Nephron progenitor cell (in vitro differentiated cells): ENCODE data around the gene MLYCD.
A peak's percentile ranks its signal among the peaks of the same experiment; 100 is the strongest.

Source experiments
- DNase-seq: peaks from one replicate; pipeline ENCODE4 v3.0.0; 2021
- H3K27ac Mint-ChIP-seq: 2 replicates; pipeline ENCODE4 v1.8.0; 2021; ENCODE audit warnings: mild to moderate bottlenecking, moderate library complexity, mixed read lengths
- H3K27me3 Mint-ChIP-seq: 2 replicates; pipeline ENCODE4 v1.8.0; 2021; ENCODE audit warnings: mild to moderate bottlenecking, low read depth, mixed read lengths; ENCODE audit not compliant: poor library complexity
- H3K36me3 Mint-ChIP-seq: 2 replicates; pipeline ENCODE4 v1.8.0; 2021; ENCODE audit warnings: low read depth, mixed read lengths
- H3K4me1 Mint-ChIP-seq: 2 replicates; pipeline ENCODE4 v1.8.0; 2021; ENCODE audit warnings: mixed read lengths
- H3K4me3 Mint-ChIP-seq: 2 replicates; pipeline ENCODE4 v1.8.0; 2021; ENCODE audit warnings: mild to moderate bottlenecking, moderate library complexity, mixed read lengths
- H3K9me3 Mint-ChIP-seq: 2 replicates; pipeline ENCODE4 v1.8.0; 2021; ENCODE audit warnings: mild to moderate bottlenecking, moderate library complexity, mixed read lengths
- TF ChIP-seq, protein P1 (sequence below): fragments of 200-600 bp; sonication (generic); IDR thresholded peaks from 2 replicates; pipeline ENCODE4 v1.5.0; 2021; ENCODE audit warnings: antibody characterized with exemption

Gene MLYCD

DNA sequence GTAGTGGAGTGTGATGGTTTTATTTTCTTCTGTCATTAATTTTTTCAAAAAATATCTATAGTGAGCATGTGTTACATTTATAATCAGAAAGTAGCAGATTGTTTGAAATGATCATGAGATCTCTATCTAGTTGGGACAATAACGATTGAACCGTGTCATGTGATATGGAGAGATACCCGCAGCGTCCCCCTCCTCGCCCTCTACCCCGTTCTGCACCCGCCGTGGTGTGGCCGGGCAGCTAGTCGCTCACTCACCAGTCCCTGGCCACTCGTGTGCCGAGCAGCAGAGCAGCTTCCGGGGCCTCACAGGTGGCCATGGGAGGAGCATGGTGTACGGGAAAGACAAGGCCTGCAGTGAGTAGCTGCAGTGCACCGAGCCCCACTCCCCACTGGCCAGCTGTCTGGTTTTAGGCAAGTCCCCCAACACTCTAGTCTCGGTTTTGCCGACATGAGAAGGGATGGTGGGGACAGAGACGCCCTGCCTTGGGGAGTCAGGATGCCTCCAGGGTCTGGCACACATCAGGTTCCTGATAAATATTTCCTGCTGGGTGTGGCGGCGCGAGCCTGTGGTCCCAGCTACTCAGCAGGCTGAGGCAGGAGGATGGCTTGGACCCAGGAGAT lies 15.3 kb downstream of the MLYCD start:
- Mint-ChIP-seq H3K4me3 (no peak overlapping the region), H3K36me3 (peaks cover 75% of the 10 kb centered on the region), H3K9me3 (no peaks in the 10 kb centered on the region), H3K27me3 (no peaks in the 10 kb centered on the region), H3K27ac (no peak overlapping the region), H3K4me1 (peaks cover 43% of the 10 kb centered on the region)
- TF ChIP-seq, protein P1, sequence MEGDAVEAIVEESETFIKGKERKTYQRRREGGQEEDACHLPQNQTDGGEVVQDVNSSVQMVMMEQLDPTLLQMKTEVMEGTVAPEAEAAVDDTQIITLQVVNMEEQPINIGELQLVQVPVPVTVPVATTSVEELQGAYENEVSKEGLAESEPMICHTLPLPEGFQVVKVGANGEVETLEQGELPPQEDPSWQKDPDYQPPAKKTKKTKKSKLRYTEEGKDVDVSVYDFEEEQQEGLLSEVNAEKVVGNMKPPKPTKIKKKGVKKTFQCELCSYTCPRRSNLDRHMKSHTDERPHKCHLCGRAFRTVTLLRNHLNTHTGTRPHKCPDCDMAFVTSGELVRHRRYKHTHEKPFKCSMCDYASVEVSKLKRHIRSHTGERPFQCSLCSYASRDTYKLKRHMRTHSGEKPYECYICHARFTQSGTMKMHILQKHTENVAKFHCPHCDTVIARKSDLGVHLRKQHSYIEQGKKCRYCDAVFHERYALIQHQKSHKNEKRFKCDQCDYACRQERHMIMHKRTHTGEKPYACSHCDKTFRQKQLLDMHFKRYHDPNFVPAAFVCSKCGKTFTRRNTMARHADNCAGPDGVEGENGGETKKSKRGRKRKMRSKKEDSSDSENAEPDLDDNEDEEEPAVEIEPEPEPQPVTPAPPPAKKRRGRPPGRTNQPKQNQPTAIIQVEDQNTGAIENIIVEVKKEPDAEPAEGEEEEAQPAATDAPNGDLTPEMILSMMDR: no peak
- DNase-seq: no peak

DNA sequence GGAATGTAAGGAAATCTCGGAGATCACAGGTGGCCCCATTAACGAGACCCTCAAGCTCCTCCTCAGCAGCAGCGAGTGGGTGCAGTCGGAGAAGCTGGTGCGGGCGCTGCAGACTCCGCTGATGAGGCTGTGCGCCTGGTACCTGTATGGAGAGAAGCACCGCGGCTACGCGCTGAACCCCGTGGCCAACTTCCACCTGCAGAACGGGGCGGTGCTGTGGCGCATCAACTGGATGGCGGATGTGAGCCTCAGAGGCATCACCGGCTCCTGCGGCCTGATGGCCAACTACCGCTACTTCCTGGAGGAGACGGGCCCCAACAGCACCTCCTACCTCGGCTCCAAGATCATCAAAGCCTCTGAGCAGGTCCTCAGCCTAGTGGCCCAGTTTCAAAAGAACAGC lies 16.2 kb downstream of the MLYCD start:
- H3K9me3 Mint-ChIP-seq: no peaks in the 10 kb centered on the region
- H3K27ac Mint-ChIP-seq: peak overlapping the region; percentile 78
- TF ChIP-seq, protein P1: no peak
- no peak for DNase-seq
- H3K4me3 Mint-ChIP-seq: no peak overlapping the region
- H3K36me3 Mint-ChIP-seq: peaks cover 76% of the 10 kb centered on the region
- no peaks in the 10 kb centered on the region for H3K27me3 Mint-ChIP-seq
- H3K4me1 Mint-ChIP-seq: peaks cover 43% of the 10 kb centered on the region

DNA sequence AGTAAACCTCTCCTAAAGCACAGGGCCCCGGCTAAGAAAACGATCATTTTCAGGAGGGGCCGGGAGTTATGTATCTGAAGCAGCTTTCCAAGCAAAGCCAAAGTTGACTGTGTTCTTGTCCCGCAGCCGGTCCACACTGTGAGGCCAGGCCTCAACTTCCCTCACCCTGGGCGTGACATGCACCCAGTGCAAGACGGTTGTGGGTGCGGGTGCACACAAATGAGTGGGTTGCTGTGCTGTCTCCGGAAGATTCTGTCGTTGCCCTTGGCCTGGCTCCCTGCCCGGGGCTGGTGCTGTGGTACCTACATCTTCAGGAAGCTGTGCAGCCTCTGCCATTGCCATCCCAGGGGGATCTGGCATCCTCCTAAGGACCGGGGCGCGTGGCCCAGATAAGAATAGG lies 16.6 kb downstream of the MLYCD start:
- no peak overlapping the region for H3K27ac Mint-ChIP-seq
- peaks cover 78% of the 10 kb centered on the region for H3K36me3 Mint-ChIP-seq
- H3K4me1 Mint-ChIP-seq: peaks cover 43% of the 10 kb centered on the region
- TF ChIP-seq, protein P1: no peak
- H3K9me3 Mint-ChIP-seq: no peaks in the 10 kb centered on the region
- no peak for DNase-seq
- no peaks in the 10 kb centered on the region for H3K27me3 Mint-ChIP-seq
- H3K4me3 Mint-ChIP-seq: no peak overlapping the region

DNA sequence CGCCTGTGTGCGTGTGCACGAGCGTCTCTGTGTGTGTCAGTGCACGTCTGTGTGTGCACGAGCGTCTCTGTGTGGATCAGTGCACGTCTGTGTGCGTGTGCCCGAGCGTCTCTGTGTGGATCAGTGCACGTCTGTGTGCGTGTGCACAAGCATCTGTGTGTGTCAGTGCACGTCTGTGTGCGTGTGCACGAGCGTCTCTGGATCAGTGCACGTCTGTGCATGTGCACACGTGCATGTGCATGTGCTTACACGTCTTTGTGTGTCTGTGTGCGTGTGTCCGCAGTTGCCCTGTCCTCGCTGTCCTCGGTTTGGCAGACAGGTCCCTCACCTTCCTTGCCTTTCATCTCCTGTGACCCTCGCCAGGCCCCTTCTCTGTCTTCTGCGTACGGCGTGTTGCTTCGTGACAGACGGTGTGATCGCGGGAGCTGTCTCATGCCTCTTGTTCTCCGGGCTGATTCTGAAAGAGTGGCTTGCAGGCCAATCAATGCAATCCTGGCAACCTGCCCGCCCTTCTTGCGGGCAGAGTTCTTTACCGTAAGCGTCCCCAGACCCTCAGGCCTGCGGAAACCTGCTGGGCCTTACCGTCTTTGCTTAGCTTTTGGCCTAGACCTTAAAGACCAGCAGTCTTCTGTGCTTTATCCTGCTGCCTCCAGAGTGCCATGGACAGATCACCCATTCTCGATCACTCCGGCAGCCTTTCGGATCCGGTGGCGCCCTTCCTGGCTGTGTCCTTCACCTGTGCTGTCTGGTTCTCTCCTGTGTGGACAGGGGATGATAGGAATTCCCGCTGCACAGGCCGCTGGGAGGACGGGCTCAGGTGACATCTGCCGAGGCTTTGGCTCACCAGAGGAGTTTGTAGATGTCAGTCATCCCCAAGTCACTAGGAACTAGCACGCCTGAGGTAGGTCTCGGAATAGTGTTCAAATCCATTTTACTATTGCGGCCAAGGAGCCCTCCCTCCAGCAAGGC lies 18.5 kb downstream of the MLYCD start:
- no peak overlapping the region for H3K27ac Mint-ChIP-seq
- TF ChIP-seq, protein P1: no peak
- H3K9me3 Mint-ChIP-seq: no peaks in the 10 kb centered on the region
- H3K4me3 Mint-ChIP-seq: no peak overlapping the region
- peaks cover 74% of the 10 kb centered on the region for H3K36me3 Mint-ChIP-seq
- no peak for DNase-seq
- peaks cover 34% of the 10 kb centered on the region for H3K4me1 Mint-ChIP-seq
- H3K27me3 Mint-ChIP-seq: no peaks in the 10 kb centered on the region

DNA sequence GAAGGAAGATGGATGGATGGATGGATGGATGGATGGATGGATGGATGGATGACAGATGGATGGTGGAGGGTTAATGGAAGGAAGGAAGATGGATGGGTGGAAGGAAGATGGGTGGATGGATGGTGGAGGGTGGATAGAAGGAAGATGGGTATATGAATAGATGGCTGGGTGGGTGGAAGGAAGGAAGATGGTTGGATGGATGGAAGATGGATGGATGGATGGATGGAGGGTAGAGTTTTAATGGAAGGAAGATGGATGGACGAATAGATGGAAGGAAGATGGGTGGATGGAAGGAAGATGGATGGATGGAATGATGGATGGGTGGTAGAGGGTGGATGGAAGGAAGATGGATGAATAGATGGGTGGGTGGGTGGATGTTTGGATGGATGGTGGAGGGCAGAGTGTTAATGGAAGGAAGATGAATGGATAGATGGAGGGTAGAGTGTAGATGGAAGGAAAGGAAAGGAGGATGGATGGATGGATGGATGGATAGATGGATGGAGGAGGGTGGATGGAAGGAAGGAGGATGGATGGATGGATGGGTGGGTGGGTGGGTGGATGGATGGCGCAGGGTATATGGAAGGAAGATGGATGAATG lies 22.1 kb downstream of the MLYCD start:
- Mint-ChIP-seq H3K27me3 (no peaks in the 10 kb centered on the region), H3K9me3 (no peaks in the 10 kb centered on the region), H3K27ac (peak overlapping the region; percentile 30), H3K4me1 (peaks cover 40% of the 10 kb centered on the region), H3K4me3 (no peak overlapping the region), H3K36me3 (peaks cover 46% of the 10 kb centered on the region)
- no peak for DNase-seq
- TF ChIP-seq, protein P1: no peak
